Measurements from ENCODE around the gene KLF12.

GRCh38 chr13:74171641-74172040, 37.4 kb upstream of the KLF12 start:
- no peak for TF ChIP-seq EZH2phosphoT487 (IDR thresholded peaks at IDR 0.05; ENCODE audit: borderline replicate concordance)
- no peak for TF ChIP-seq CTCF (conservative IDR thresholded peaks at IDR 0.05; ENCODE audit: low read length)
